GM21515 (cell line): ENCODE results near the gene SEZ6.

ENCODE experiments used
- ATAC-seq: cut with Tn5 transposase; IDR thresholded peaks from one replicate; pipeline ENCODE4 v1.9.1; 2021; ENCODE audit not compliant: unreplicated experiment

Gene SEZ6

GRCh38 chr17:29007456-29007855 lies 1.6 kb upstream of the SEZ6 start:
- ATAC-seq, result no peak

- no peak for ATAC-seq
Measured at GRCh38 chr17:29004081-29004692, 1.6 kb downstream of the SEZ6 start.

GRCh38 chr17:29003289-29003688 lies 2.5 kb downstream of the SEZ6 start:
- no peak for ATAC-seq

- ATAC-seq, result no peak
Measured at GRCh38 chr17:29002811-29003210, 3.0 kb downstream of the SEZ6 start.

GRCh38 chr17:29000973-29001372 lies 4.9 kb downstream of the SEZ6 start:
- ATAC-seq, result no peak

GRCh38 chr17:28999206-28999605 lies 6.6 kb downstream of the SEZ6 start:
- ATAC-seq, result no peak

GRCh38 chr17:28997806-28998205 lies 8.0 kb downstream of the SEZ6 start:
- ATAC-seq, result no peak

- ATAC-seq, result no peak
Measured at GRCh38 chr17:28996554-28997096, 9.2 kb downstream of the SEZ6 start.

- ATAC-seq, result no peak
Measured at GRCh38 chr17:28993645-28994426, 12.0 kb downstream of the SEZ6 start.

- ATAC-seq, result no peak
Measured at GRCh38 chr17:28992625-28993600, 12.9 kb downstream of the SEZ6 start.

GRCh38 chr17:28992185-28992584 lies 13.6 kb downstream of the SEZ6 start:
- no peak for ATAC-seq

- no peak for ATAC-seq
Measured at GRCh38 chr17:28991779-28992178, 14.1 kb downstream of the SEZ6 start.

- no peak for ATAC-seq
Measured at GRCh38 chr17:28989028-28989427, 16.8 kb downstream of the SEZ6 start.

- no peak for ATAC-seq
Measured at GRCh38 chr17:28988475-28988874, 17.4 kb downstream of the SEZ6 start.

GRCh38 chr17:28986714-28987655 lies 18.8 kb downstream of the SEZ6 start:
- no peak for ATAC-seq

- ATAC-seq, result no peak
Measured at GRCh38 chr17:28985950-28986713, 19.7 kb downstream of the SEZ6 start.

- ATAC-seq, result no peak
Measured at GRCh38 chr17:28983286-28984230, 22.3 kb downstream of the SEZ6 start.

- no peak for ATAC-seq
Measured at GRCh38 chr17:28982131-28982793, 23.6 kb downstream of the SEZ6 start.
